Heart left ventricle (tissue), 13 donors: ENCODE data around the gene SEMA6D.

Experiments used
- CTCF ChIP-seq, 12 donors: fragments of 200-600 bp; sonication (generic) in 4 of 12; IDR thresholded peaks; one replicate each; pipeline versions ENCODE4 v1.5.0 to v1.8.0; 2018 to 2022; ENCODE audit warnings: antibody characterized with exemption in 12 of 12, mild to moderate bottlenecking in 5 of 12
- POLR2A ChIP-seq, 2 donors: fragments of 450-650 bp; IDR thresholded peaks; one replicate each; pipeline ENCODE4 v1.6.1; 2017; ENCODE audit warnings: antibody characterized with exemption in 2 of 2, mild to moderate bottlenecking in 2 of 2, moderate library complexity in 2 of 2
- donor health status: ischemic (EF 13 %, LVEDD 7.1; RV severe dilation, severe dysfunction).
- donor health status: DM: no; HTN: yes; CAD: no.
- donor health status: DM: no; HTN: no; CAD: no.
- donor health status: ischemic (EF 25% LVEDD 6.9; RV normal size, moderate dysfunction).
- donor health status: ischemic (EF 25% LVEDD 5.7; RV mildly dilated, moderate dysfunction).
- donor health status: ischemic (EF 35%, LVEDD 5.7; RV mildly dilated, moderate dysfunction).
- donor health status: nonischemic (EF 11% LVEDD 7.7; RV severe dilation, severe dysfunction).
- donor health status: DM: yes; HTN: yes; CAD: no.
- donor health status: PGD.
- donor health status: ischemic (EF 29% LVEDD 5.4; RV normal size, mild dysfunction).
- donor health status: nonischemic (EF 23%, LVEDD 6.1; RV moderate dilation, normal function).

- TF ChIP-seq CTCF (IDR thresholded peaks at IDR 0.05) = no peak
- TF ChIP-seq POLR2A (IDR thresholded peaks at IDR 0.05) = no peak
Observed at GRCh38 chr15:47705281-47705997, 11.9 kb upstream of the SEMA6D start.
